K562 treated with DMSO at 1 percent for 48 hours (cell line): ENCODE results near the gene SEC61A2. TPM values are rescaled to one million over a fixed set of nuclear protein-coding genes. Genes with fewer than 3 reads are reported as not detected.

Source experiments
- total RNA-seq: library from RNA; unstranded; fragments of 300-600 nt; gene quantifications from 2 replicates; pipeline ENCODE4 v1.2.3, GENCODE V29; 2022; ENCODE audit warnings: low replicate concordance; ENCODE audit errors: extremely low read depth

The SEC61A2 gene
- not detected in 2 replicates for total RNA-seq

DNA sequence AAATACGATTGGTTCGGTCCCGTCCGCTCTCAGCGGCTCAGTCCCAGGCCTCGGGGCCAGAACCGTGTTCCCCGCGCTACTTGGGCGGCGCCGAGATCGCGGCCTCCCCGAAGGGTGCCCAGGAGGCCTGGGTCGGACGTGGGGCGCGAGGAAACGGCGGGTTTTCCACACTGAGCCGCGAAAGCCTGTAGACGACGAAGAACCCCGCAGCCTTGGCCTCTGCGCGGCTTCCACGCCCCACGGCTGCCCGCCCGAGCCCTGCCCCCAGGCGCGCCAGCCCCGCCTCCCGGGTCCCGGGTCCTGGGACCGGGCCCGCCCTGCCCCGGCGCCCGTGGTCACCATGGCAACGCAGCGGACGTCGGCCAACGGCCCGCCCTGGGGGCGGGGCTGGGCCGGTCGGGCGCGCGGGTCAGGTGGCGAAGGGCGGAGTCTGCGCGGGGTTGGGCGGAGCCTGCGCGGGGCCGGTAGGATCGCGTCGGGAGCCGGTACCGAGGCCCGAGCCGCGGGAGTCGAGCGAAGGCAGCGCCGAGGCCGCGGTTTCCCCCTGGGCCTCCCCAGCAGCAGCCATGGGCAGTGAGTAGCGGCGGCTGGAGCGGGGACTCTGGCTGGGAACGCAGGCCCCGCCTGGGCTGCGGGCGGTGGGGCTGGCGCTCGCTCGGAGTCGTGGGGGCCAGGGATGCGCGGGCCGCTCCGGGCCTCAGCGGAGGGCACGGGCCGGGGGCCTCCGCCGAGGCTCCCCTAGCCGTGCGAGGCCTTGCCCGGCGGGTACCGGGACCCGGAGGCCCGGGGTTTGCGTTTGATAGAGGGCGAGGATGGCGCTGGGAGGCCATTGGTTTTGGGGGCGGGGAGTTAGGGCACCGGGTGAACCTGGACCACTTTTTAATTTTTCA is at the start of gene SEC61A2:
Gene SEC61A2, plus strand, starts transcription at position 456 of the 890 bp plus-strand sequence. Its CDS starts 111 bp downstream, at position 567.

GRCh38 chr10:12195603-12196506 is 66.4 kb downstream of the SEC61A2 start, which contains the start of the genes CDC123 and NUDT5:
TSS of gene CDC123 (plus strand) at chr10:12196188. CDS start at chr10:12196246, 58 bp downstream.
TSS of gene NUDT5 (minus strand) at chr10:12195891. CDS start at chr10:12186291, 9,600 bp downstream.

Other genes starting within 250 kb of the SEC61A2 start
- not detected in 2 replicates for gene UPF2, start 86.9 kb upstream of the SEC61A2 start, total RNA-seq
- gene DHTKD1, start 60.7 kb upstream of the SEC61A2 start, total RNA-seq: not detected in 2 replicates
- not detected in 2 replicates for gene NUDT5, start 66.2 kb downstream of the SEC61A2 start, total RNA-seq
- not detected in 2 replicates for gene CDC123, start 66.5 kb downstream of the SEC61A2 start, total RNA-seq
- gene CAMK1D, start 219.9 kb downstream of the SEC61A2 start, total RNA-seq: not detected in 2 replicates